ENCODE data around the gene NMU. TPM values are rescaled to one million over a fixed set of nuclear protein-coding genes. Genes with fewer than 3 reads are reported as not detected.

NMU gene
- total and polyA plus RNA-seq, 8 donors, result 0.56 to 46.1 (median 1.1) TPM; not detected in 4

DNA sequence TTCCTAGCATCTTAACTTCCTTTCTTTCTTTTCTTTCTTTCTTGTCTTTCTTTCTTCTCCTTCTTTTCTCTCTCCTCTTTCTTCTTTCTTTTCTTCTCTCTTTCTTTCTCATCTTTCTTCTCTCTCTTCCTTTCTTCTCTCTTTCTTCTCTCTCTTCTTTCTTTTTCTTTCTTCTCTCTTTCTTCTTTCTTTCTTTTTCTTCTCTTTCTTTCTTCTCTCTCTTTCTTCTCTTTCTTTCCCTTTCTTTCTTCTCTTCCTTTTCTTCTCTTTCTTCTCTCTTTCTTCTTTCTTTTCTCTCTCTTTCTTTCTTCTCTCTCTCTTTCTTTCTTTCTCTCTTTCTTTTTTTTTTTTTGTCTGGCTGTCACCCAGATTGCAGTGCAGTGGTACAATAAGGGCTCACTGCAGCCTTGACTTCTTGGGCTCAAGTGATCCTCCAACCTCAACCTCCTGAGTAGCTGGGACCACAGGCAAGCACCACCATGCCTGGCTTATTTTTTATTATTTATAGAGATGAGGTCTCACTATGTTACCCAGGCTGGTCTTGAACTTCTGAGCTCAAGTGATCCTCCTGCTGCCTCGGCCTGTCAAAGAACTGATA is 17.5 kb downstream of the NMU start:
- H3K27me3 ChIP-seq, result no peaks in the 10 kb centered on the region
- H3K9me3 ChIP-seq, result no peaks in the 10 kb centered on the region
- H3K27ac ChIP-seq, result no peak overlapping the region
- intact Hi-C loops (cut with DNase I; ENCODE audit: low total_unique reads), result no loop called here
- no peaks in the 10 kb centered on the region for H3K36me3 ChIP-seq
- H3K4me3 ChIP-seq, result no peak overlapping the region
- 56 to 93% (median 72%) methylated on average over 1 of the region's 1 CpG for WGBS, 5 donors
- TF ChIP-seq EP300 (IDR thresholded peaks at IDR 0.05) (no peak), POLR2AphosphoS5 (IDR thresholded peaks at IDR 0.05) (no peak), CTCF (IDR thresholded peaks at IDR 0.05) (no peak), POLR2A (IDR thresholded peaks at IDR 0.05) (no peak)
- DNase-seq, result no peak
- no peaks in the 10 kb centered on the region for H3K4me1 ChIP-seq

DNA sequence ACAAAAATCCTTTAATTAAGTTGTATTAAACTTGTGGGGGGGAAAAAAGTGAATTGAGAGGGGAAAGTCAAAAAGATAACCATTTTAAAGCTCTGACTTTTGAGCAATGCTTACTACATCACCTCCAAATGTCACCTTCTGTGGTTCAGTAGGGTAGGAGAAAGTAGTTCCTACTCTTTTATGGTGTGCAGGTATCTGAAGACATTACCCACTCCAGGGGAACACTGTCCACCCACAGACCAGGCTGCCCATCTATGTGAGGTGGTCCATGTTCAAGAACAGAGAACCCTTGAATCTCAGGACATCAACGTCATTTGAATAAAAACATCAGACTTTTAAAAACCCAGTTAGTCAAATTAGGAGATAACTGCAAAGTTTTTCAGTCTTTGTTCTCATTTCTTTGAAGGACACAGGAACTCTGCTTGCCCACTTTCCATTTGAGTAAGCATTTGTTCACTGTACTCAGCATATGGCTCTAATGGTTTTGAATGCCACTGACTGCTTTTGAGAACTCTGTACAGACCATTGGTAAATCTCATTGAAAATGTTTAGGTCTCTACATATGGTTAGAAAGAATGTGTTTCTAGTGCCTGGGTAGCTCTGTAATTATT is 18.4 kb downstream of the NMU start:
- Histone ChIP-seq H3K36me3 (no peaks in the 10 kb centered on the region), H3K27ac (no peak overlapping the region), H3K9me3 (no peaks in the 10 kb centered on the region), H3K4me1 (no peaks in the 10 kb centered on the region), H3K27me3 (no peaks in the 10 kb centered on the region), H3K4me3 (no peak overlapping the region)
- 68 to 91% (median 84%) methylated on average over 1 of the region's 1 CpG for WGBS, 5 donors
- DNase-seq, result no peak
- no peak for TF ChIP-seq POLR2AphosphoS5 (IDR thresholded peaks at IDR 0.05)
- no peak for TF ChIP-seq CTCF (IDR thresholded peaks at IDR 0.05)
- no peak for TF ChIP-seq POLR2A (IDR thresholded peaks at IDR 0.05)
- TF ChIP-seq EP300 (IDR thresholded peaks at IDR 0.05), result no peak
- intact Hi-C loops (cut with DNase I; ENCODE audit: low total_unique reads), result no loop called here

GRCh38 chr4:55615008-55615407 is 21.1 kb downstream of the NMU start:
- TF ChIP-seq POLR2AphosphoS5 (IDR thresholded peaks at IDR 0.05) (no peak), EP300 (IDR thresholded peaks at IDR 0.05) (no peak), CTCF (IDR thresholded peaks at IDR 0.05) (no peak), POLR2A (IDR thresholded peaks at IDR 0.05) (no peak)
- H3K36me3 ChIP-seq, result no peaks in the 10 kb centered on the region
- no peaks in the 10 kb centered on the region for H3K9me3 ChIP-seq
- H3K27me3 ChIP-seq, result no peaks in the 10 kb centered on the region
- DNase-seq, result no peak
- no peak overlapping the region for H3K4me3 ChIP-seq
- no peak overlapping the region for H3K27ac ChIP-seq
- no peaks in the 10 kb centered on the region for H3K4me1 ChIP-seq
- WGBS, 5 donors, result 73 to 94% (median 91%) methylated on average over 3 of the region's 3 CpGs
- intact Hi-C loops (cut with DNase I; ENCODE audit: low total_unique reads), result no loop called here

GRCh38 chr4:55613621-55614020 is 22.5 kb downstream of the NMU start:
- intact Hi-C loops (cut with DNase I; ENCODE audit: low total_unique reads), result no loop called here
- no peaks in the 10 kb centered on the region for H3K9me3 ChIP-seq
- DNase-seq, result no peak

More at GRCh38 chr4:55613621-55614020, 22.5 kb downstream of the NMU start:
- no peak overlapping the region for H3K4me3 ChIP-seq
- no peak for TF ChIP-seq CTCF (IDR thresholded peaks at IDR 0.05)
- TF ChIP-seq POLR2AphosphoS5 (IDR thresholded peaks at IDR 0.05), result no peak
- TF ChIP-seq EP300 (IDR thresholded peaks at IDR 0.05), result no peak
- TF ChIP-seq POLR2A (IDR thresholded peaks at IDR 0.05), result no peak
- no peaks in the 10 kb centered on the region for H3K27me3 ChIP-seq
- H3K36me3 ChIP-seq, result no peaks in the 10 kb centered on the region
- 62 to 88% (median 83%) methylated on average over 3 of the region's 3 CpGs for WGBS, 5 donors
- H3K27ac ChIP-seq, result no peak overlapping the region
- no peaks in the 10 kb centered on the region for H3K4me1 ChIP-seq
